ENCODE measurements around the gene CD58. TPM values are rescaled to one million over a fixed set of nuclear protein-coding genes. Genes with fewer than 3 reads are reported as not detected.

The CD58 gene
- total and polyA plus RNA-seq, 9 of the 15 experiments (the other 6 are each of a cell fraction or from before 2014, with no cell fraction given): 18.1 to 113 (median 37.4) TPM

DNA sequence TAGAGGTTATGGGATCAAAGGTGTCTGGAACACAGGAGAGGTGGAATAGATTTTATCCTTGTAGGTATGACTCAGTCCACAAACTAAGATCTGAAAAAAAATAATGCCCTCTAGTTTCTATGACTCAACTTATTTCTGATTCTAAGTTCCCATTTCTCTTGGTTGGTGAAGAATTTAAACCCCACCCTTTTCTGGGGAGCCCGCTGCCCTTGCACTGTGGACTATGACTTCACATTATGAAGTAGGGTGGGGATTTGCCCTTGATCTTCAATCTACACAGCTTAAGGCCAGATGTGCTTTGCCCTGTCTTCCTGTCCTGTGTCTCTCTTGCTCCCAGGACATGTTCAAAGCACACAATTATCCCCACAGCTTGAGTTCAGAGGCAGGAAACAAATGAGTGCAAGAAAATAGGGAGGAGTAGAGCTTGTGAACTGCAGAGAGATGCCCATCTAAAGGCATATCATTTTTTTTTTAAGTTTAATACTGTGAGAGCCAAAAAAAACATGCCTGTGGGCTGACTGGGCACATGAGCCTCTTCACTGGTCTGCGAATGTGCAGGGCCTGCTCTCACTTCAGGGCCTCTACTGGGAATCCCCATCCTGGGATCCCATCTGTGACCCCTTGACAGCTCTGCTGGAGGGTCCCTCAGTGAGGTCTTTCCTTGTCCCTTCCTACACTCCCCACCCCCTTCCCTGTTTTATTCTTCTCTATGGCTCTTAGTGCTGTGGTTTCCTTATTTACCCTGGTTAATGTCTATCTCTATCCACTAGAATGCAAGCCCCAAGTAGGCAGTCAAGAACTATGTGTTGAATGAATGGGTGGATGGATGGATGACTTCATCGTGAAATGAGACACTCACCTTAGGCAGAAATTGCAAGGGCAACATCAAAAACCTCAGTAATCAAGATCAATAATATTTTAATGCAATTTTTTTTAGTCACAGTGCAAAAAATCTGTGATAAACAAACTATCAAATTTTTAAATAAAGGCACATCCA, 61.5 kb downstream of the CD58 start (continued):
- TF ChIP-seq ZNF644 (tag; IDR thresholded peaks at IDR 0.05; ENCODE audit: low read depth) (no peak), MAFK (IDR thresholded peaks at IDR 0.05; ENCODE audit: low read length) (peak; percentile 29; the same call in 1 of the 2 replicates), ZNF384 (IDR thresholded peaks at IDR 0.05; ENCODE audit: low read depth, low read length) (0 out of 2 replicates have a peak, but pooled peaks have one; percentile 35), RBM14 (IDR thresholded peaks at IDR 0.05; ENCODE audit: borderline replicate concordance, insufficient read depth, low read depth, low read length) (no peak), SMARCE1 (IDR thresholded peaks at IDR 0.05) (peak; percentile 52; the same call in 1 of the 2 replicates), FOXA3 (CRISPR knock-in tag; conservative IDR thresholded peaks at IDR 0.05 in 1 of 2, IDR thresholded peaks at IDR 0.05 in 1 of 2) (0 out of 4 replicates have a peak, but pooled peaks of 1 of the 2 experiments have one; percentile 25), NFE2 (IDR thresholded peaks at IDR 0.05; ENCODE audit: low read depth) (peak; percentile 1; the same call in 1 of the 2 replicates), JUND (IDR thresholded peaks at IDR 0.05; ENCODE audit: borderline replicate concordance, low read depth, low read length) (peak; percentile 45; the same call in 1 of the 2 replicates), JUND (tag; IDR thresholded peaks at IDR 0.05; ENCODE audit: borderline replicate concordance, low read depth, low read length) (peak; percentile 70; the same call in 2 of the 3 replicates), RNF2 (IDR thresholded peaks at IDR 0.05) (no peak), C11orf30 (IDR thresholded peaks at IDR 0.05; ENCODE audit: low read depth) (peak; percentile 41; the same call in 1 of the 2 replicates), MYNN (IDR thresholded peaks at IDR 0.05) (0 out of 2 replicates have a peak, but pooled peaks have one; percentile 33), MYNN (CRISPR knock-in tag; IDR thresholded peaks at IDR 0.05) (no peak), DIDO1 (tag; IDR thresholded peaks at IDR 0.05; ENCODE audit: low read depth) (no peak), NONO (IDR thresholded peaks at IDR 0.05; ENCODE audit: low read depth in 2 of 2, low read length in 1 of 2) (no peak), FOSL1 (tag; conservative IDR thresholded peaks at IDR 0.05) (peak; percentile 84), MAFG (tag; conservative IDR thresholded peaks at IDR 0.05) (0 out of 2 replicates have a peak, but pooled peaks have one; percentile 17), DPF2 (IDR thresholded peaks at IDR 0.05) (peak; percentile 57; the same call in 1 of the 2 replicates), ZNF175 (CRISPR knock-in tag; IDR thresholded peaks at IDR 0.05; ENCODE audit: low read depth) (0 out of 2 replicates have a peak, but pooled peaks have one; percentile 29), SUPT5H (IDR thresholded peaks at IDR 0.05) (no peak)
- TF ChIP-seq, protein P1, sequence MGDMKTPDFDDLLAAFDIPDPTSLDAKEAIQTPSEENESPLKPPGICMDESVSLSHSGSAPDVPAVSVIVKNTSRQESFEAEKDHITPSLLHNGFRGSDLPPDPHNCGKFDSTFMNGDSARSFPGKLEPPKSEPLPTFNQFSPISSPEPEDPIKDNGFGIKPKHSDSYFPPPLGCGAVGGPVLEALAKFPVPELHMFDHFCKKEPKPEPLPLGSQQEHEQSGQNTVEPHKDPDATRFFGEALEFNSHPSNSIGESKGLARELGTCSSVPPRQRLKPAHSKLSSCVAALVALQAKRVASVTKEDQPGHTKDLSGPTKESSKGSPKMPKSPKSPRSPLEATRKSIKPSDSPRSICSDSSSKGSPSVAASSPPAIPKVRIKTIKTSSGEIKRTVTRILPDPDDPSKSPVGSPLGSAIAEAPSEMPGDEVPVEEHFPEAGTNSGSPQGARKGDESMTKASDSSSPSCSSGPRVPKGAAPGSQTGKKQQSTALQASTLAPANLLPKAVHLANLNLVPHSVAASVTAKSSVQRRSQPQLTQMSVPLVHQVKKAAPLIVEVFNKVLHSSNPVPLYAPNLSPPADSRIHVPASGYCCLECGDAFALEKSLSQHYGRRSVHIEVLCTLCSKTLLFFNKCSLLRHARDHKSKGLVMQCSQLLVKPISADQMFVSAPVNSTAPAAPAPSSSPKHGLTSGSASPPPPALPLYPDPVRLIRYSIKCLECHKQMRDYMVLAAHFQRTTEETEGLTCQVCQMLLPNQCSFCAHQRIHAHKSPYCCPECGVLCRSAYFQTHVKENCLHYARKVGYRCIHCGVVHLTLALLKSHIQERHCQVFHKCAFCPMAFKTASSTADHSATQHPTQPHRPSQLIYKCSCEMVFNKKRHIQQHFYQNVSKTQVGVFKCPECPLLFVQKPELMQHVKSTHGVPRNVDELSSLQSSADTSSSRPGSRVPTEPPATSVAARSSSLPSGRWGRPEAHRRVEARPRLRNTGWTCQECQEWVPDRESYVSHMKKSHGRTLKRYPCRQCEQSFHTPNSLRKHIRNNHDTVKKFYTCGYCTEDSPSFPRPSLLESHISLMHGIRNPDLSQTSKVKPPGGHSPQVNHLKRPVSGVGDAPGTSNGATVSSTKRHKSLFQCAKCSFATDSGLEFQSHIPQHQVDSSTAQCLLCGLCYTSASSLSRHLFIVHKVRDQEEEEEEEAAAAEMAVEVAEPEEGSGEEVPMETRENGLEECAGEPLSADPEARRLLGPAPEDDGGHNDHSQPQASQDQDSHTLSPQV (IDR thresholded peaks at IDR 0.05): 0 out of 2 replicates have a peak, but pooled peaks have one; percentile 35
- TF ChIP-seq, protein P2, sequence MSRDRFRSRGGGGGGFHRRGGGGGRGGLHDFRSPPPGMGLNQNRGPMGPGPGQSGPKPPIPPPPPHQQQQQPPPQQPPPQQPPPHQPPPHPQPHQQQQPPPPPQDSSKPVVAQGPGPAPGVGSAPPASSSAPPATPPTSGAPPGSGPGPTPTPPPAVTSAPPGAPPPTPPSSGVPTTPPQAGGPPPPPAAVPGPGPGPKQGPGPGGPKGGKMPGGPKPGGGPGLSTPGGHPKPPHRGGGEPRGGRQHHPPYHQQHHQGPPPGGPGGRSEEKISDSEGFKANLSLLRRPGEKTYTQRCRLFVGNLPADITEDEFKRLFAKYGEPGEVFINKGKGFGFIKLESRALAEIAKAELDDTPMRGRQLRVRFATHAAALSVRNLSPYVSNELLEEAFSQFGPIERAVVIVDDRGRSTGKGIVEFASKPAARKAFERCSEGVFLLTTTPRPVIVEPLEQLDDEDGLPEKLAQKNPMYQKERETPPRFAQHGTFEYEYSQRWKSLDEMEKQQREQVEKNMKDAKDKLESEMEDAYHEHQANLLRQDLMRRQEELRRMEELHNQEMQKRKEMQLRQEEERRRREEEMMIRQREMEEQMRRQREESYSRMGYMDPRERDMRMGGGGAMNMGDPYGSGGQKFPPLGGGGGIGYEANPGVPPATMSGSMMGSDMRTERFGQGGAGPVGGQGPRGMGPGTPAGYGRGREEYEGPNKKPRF (IDR thresholded peaks at IDR 0.05; ENCODE audit: low read depth, low read length): no peak
